GM12873 (cell line): ENCODE measurements around the gene STOML1.

Source experiments
- TF ChIP-seq, protein P1 (sequence below): IDR thresholded peaks from 2 replicates; pipeline ENCODE4 v1.5.1; 2012; ENCODE audit warnings: low read depth, mild to moderate bottlenecking, moderate library complexity, low read length, control low read depth; ENCODE audit not compliant: insufficient read depth; ENCODE audit errors: missing control alignments

The STOML1 gene

DNA sequence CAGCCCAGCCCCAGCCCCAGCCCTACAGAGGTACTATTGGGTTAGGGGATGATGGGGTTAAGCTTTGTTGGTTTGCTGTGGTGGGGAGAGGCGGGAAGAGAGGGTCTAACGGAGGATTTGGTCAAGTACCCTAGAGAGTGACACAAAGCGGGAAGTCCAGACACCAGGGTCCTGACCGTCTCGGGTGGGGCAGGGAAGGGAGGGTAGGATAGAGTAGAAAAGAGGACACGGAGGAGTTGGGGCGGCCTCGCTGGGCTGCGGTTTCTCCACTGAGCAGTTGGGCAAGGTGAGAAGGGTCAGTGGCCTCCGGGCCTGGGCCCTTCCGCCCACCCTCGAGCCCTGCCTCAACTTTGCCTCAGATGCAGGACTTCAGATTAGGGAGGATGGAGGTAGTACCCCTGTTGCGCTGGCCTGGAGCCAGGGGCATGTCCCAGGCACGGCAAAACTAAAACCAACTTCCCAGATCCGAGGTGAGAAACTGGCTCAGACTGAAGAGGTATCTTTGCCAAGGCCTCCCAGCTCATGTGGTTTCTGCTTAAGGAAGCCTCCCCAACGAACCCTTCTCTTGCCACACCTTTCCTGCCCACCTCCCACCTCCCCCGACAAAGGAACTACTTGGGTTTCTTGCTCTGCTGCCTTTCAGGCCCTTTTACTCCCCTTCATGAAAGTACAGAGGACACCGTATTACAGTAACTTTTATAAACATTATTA, 3.0 kb upstream of the STOML1 start:
- TF ChIP-seq, protein P1, sequence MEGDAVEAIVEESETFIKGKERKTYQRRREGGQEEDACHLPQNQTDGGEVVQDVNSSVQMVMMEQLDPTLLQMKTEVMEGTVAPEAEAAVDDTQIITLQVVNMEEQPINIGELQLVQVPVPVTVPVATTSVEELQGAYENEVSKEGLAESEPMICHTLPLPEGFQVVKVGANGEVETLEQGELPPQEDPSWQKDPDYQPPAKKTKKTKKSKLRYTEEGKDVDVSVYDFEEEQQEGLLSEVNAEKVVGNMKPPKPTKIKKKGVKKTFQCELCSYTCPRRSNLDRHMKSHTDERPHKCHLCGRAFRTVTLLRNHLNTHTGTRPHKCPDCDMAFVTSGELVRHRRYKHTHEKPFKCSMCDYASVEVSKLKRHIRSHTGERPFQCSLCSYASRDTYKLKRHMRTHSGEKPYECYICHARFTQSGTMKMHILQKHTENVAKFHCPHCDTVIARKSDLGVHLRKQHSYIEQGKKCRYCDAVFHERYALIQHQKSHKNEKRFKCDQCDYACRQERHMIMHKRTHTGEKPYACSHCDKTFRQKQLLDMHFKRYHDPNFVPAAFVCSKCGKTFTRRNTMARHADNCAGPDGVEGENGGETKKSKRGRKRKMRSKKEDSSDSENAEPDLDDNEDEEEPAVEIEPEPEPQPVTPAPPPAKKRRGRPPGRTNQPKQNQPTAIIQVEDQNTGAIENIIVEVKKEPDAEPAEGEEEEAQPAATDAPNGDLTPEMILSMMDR: no peak

DNA sequence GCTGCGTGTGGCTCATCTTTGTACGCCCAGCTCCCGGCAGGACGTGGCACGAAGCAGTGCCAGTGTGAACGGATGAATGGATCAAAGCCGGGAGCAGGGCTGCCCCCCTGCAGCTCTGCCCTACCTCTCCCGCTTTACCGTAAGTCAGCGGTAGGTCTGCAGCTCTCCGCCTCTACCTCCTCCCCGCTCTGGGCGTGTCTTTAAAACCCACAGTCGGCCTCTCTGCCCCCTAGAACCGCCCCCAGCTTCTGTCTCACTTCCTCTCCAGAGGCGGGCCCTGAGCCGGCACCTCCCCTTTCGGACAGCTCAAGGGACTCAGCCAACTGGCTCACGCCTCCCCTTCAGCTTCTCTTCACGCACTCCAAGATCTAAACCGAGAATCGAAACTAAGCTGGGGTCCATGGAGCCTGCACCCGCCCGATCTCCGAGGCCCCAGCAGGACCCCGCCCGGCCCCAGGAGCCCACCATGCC, 2.4 kb upstream of the STOML1 start, which contains the start of gene PML:
Gene PML (plus strand): TSS at position 304 of the 471 bp plus-strand sequence. CDS start 97 bp downstream, at position 401.
- TF ChIP-seq, protein P1: no peak

DNA sequence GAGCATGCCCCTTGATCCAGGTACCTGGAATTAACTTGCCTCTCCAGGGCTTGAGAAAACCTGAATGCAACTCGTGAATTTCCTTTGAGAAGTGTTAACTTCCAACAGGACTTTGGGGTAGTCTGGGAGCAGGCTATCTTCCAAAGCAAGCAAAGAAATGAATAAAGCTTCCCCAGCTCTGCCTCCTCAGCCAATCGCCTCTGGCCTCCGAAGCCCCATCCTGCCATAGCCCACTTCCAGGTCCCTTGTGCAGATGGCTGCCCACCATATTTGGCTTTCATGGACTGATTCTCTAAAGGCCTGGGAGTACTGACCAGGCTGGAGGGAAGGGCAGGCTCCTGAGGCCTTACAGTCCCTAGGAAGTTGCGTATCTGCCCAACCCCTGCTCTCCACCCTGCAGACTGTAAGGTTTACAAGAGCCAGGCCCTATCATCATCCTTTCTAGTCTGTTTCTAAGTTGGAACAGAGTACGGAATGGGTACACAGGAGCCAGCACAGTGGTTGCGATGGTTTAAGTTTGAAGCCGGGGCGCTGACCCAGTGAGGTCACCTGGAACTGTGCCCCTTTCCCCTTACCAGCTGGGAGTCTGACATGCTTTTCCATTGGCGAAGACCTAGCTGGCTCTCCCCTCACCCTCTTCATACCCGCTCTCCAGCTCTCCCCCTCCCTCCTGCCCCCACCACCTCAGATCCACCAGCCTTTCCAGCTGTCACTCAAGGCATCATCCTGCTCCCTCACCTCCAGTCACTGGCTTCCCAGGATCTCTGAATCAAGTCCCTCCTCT, 1.3 kb upstream of the STOML1 start:
- TF ChIP-seq, protein P1: no peak

DNA sequence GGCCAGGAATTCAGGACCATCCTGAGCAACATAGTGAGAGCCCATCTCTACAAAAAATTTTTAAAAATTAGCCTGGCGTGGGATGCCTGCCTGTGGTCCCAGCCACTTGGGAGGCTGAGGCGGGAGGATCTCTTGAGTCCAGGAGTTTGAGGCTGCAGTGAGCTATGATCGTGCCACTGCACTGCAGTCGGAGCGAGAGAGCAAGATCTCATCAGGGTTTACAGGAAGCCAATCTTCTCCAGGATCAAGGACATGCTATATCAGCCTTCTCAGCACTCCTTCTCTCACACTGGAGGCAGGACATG, 451 bp upstream of the STOML1 start:
- TF ChIP-seq, protein P1: no peak

DNA sequence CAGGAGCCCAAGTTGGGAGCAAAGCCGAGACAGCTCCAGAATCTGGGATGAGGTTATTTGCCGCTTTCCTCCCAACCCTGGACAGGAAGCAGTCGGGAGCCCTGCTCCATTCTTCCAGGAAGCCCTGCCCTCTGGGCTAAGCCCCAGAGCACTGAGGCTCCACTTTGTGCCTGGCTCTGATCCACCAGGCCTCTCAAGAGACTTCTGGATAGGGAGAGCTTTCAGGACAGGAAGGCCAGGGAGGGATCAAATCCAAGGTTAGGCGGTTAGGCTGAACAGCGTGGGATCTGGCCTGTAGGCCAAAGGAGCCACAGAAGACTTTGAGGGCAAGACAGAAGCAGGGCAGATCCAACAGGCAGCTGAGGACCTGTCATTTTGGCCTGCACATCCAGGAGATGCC, 835 bp downstream of the STOML1 start:
- TF ChIP-seq, protein P1: no peak

DNA sequence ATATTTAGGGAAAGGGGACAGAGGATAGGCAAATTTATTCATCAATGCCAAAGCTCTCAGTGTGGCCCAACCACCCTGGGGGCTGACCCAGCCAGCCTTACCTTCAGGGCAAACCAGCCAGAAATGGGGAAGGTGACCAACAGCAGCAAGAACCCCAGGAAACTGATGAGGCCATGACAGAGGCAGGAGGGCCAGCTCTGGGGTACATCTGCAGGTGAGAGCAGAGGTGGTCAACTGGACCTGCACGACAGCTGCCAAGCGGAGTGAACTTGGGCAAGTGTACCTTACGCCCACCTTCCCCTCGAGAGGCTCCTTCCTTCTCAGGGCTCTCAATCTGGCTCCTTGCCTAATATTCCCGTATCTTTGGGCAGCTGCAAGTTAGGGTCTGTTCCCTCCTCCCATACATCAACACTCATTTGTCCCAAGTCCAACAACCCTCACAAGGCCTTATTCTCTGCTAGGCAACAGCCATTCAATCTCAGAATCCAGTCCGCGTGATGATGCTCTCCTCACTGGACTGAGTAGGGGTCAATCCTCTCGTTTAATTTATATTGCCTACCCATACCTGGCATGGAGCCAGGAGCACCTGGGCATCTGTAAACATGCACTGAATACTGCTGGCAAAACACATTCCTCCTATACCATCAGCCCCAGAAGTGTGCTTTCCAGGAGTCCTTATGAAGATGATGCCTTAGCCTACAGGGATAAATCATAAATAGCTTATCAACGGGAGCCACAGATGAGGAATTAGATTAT, 1.7 kb downstream of the STOML1 start:
- TF ChIP-seq, protein P1: no peak
